GM12801 (cell line): Measurements from ENCODE around the gene TGM3.

Experiments
- TF ChIP-seq, protein P1 (sequence below): IDR thresholded peaks from one replicate; pipeline ENCODE4 v1.5.1; 2011; ENCODE audit warnings: control low read depth; ENCODE audit not compliant: insufficient read length; ENCODE audit errors: extremely low read depth

Gene TGM3

DNA sequence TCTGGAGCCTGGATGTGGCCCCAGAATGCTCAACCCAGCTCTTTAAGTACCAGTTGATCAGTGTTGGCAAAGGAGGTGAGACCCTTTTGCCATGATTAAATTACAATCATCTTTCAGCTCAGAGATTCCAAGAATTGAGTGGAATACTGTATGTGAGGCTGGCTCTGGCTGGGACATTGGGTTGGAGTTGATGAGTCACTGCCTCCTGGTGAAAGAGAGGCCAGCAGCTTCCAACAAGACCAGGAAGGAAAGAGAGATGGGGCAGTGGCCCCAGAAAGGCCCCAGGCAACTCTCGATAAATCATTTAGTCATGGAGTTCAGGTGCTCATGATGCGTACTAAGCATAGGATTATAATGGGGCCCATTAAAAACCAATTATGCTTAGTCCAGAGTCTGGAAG, 87.0 kb downstream of the TGM3 start:
- TF ChIP-seq, protein P1, sequence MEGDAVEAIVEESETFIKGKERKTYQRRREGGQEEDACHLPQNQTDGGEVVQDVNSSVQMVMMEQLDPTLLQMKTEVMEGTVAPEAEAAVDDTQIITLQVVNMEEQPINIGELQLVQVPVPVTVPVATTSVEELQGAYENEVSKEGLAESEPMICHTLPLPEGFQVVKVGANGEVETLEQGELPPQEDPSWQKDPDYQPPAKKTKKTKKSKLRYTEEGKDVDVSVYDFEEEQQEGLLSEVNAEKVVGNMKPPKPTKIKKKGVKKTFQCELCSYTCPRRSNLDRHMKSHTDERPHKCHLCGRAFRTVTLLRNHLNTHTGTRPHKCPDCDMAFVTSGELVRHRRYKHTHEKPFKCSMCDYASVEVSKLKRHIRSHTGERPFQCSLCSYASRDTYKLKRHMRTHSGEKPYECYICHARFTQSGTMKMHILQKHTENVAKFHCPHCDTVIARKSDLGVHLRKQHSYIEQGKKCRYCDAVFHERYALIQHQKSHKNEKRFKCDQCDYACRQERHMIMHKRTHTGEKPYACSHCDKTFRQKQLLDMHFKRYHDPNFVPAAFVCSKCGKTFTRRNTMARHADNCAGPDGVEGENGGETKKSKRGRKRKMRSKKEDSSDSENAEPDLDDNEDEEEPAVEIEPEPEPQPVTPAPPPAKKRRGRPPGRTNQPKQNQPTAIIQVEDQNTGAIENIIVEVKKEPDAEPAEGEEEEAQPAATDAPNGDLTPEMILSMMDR, result no peak

DNA sequence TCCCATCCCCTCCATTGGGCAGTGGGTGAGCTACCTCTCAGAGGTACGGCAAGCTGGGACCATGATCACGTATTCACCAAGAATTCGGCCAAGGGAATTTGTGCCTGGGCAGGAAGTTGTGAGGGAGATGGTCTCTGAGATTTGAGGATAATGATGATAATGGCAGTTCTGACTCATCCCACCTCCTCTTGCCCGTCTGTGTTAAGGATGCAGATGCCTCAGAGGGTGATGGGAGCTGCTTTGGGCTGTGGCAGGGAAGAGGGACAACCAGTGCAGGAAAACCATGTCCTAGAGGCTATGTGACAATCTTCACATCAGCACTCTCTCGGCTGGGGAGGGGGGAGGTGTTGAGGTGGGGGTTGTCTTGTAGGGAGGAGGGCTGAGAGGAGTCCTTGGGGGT, 89.2 kb downstream of the TGM3 start:
- TF ChIP-seq, protein P1, result no peak

DNA sequence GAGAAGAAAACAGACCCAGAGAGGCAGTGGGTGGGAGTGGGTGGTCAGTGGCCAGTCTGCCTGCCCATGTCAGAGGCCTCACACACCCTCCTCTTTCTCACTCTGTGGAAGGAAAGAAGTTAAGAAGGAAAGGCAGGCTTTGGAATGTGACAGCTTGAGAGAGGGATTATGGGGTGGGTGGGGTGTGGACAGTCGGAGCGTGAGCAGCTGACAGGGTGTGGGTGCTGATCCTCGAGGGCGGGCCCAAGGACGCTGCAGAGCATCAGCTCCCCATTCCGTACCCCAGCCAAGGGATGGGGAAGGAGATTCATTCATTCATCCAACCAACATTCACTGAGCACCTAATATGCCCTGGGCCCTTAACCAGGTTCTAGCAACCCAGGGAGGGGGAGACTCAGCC, 89.7 kb downstream of the TGM3 start:
- TF ChIP-seq, protein P1, result no peak

DNA sequence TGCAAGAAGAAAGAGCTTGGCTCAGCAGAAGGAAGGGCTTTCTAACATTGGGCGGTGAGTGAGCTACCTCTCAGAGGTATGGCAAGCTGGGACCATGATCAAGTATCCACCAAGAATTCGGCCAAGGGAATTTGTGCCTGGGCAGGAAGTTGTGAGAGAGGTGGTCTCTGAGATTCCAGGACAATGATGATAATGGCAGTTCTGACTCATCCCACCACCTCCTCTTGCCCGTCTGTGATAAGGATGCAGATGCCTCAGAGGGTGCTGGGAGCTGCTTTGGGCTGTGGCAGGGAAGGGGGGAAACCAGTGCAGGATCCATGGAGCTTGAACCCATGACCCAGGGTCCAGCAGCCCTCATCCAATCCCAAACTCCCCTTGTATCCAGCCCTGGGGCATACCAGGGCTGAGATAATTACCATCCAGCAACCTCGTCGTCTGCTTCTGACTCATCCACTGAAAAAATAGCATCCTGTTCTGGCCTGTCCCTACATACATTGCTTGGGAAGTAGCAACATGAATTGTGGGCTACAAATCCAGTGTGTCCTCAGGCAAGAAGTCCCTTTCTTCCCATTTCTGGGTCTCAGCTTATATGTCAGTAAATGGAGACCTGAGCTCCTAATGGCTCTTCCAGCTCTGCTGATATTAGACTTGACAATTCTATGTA, 90.8 kb downstream of the TGM3 start:
- TF ChIP-seq, protein P1, result no peak

DNA sequence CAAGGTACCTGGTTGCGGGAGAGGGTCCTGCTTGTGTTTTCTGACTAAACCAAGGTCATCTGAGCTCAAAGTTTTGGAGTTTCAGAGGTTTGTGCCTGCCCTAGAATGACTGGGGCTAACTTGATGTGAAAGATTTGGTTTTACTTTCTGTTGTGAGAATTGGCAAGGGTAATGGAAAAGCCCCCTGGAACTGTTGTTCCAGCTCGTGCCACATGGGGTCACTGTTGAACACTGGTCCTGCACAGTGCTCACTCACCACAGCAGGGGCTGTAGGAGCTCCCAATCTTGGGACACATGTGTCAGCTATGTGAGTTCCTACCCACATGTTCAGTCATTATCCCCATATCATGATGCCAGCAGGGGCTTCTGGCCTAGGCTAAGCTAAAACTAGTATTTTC, 91.4 kb downstream of the TGM3 start:
- TF ChIP-seq, protein P1, result no peak

DNA sequence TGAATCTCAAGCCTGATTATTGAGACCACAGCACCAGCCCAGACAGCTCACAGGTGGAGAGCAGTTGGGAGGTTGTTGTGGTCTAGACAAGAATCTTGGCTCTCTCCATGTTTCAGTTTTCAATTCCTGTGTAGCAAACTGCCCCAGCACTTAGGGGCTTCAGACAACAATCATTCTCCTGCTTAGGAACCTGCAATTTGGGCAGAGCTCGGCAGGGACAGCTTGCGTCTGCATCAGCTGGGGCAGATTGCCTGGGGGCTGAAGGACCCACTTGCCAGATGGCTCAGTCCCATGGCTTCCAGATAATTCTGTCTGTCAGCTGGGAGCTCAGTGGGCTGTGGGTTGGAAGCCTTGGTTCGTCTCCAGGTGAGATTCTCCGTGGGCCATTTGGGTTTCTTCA, 91.8 kb downstream of the TGM3 start:
- TF ChIP-seq, protein P1, result no peak
